GM12864 (cell line): ENCODE results near the gene PTPRM.

ENCODE experiments used
- DNase-seq: peaks from one replicate; pipeline ENCODE4 v3.0.0-alpha.2; 2011; ENCODE audit warnings: low read depth
- H3K4me3 ChIP-seq: 2 replicates; pipeline ENCODE4 v1.5.1; 2011; ENCODE audit warnings: mild to moderate bottlenecking, low read depth, low read length, control low read depth
- TF ChIP-seq, protein P1 (sequence below): IDR thresholded peaks from 2 replicates; pipeline ENCODE4 v1.5.1; 2011; ENCODE audit warnings: low read depth, mild to moderate bottlenecking, moderate library complexity, low read length, control low read depth, inconsistent platforms; ENCODE audit errors: missing control alignments

The PTPRM gene

DNA sequence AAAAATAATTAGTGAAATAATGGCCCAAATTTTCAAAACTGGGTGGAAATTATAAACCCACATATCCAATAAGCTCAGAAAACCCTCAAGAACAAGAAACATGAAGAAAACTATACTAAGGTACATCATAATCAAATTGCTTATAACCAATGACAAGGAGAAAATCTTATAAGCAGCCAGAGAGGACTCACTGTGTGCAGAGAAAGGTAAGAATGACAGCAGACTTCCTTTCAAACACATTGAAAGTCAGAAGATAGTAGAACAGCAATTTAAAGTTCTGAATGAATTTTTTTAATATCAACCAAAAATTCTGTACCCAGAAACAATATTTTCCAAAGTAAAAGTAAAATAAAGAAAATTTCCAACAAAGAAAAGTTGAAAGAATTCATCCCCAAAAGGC is 844.4 kb downstream of the PTPRM start:
- H3K4me3 ChIP-seq, result no peak overlapping the region
- no peak for DNase-seq
- TF ChIP-seq, protein P1, sequence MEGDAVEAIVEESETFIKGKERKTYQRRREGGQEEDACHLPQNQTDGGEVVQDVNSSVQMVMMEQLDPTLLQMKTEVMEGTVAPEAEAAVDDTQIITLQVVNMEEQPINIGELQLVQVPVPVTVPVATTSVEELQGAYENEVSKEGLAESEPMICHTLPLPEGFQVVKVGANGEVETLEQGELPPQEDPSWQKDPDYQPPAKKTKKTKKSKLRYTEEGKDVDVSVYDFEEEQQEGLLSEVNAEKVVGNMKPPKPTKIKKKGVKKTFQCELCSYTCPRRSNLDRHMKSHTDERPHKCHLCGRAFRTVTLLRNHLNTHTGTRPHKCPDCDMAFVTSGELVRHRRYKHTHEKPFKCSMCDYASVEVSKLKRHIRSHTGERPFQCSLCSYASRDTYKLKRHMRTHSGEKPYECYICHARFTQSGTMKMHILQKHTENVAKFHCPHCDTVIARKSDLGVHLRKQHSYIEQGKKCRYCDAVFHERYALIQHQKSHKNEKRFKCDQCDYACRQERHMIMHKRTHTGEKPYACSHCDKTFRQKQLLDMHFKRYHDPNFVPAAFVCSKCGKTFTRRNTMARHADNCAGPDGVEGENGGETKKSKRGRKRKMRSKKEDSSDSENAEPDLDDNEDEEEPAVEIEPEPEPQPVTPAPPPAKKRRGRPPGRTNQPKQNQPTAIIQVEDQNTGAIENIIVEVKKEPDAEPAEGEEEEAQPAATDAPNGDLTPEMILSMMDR, result no peak

DNA sequence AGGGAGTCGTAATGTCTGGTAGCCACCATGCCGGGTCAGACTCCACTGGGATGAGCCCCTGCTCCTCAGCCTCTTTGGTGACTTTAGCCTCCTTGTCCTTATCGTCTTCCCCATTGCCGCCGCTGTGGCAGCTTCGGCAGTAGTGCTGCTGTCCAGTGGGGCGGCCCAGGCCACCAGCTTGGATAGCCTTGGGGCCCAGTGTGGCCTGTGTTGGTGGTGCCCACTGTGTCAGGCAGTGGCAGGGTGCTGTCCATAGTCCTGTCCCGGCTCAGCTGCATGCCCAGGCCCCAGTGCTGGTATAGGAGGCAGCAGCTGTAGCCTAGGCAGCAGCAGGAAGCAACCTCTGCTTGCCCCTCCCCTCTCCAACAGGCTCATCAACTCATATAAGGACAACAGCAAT is 845.0 kb downstream of the PTPRM start:
- no peak overlapping the region for H3K4me3 ChIP-seq
- DNase-seq, result no peak
- TF ChIP-seq, protein P1, result no peak

DNA sequence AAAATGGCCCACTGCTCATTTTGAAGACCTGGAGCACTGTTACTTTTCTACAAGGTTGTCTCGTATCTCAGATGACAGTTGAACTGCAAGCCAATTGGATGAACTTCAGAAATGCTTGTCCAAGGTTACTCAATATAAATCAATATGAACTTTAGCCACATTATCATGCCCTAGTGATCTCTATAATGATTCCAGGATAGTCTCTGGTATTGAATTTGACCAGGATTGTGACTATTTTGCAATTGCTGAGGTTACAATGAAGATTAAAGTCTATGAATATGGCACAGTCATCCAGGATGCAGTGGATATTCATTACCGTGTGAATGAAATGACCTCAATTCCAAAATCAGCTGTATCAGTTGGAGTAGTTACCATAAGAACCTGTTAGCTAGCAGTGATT is 846.1 kb downstream of the PTPRM start:
- TF ChIP-seq, protein P1, result no peak
- DNase-seq, result no peak
- H3K4me3 ChIP-seq, result no peak overlapping the region

DNA sequence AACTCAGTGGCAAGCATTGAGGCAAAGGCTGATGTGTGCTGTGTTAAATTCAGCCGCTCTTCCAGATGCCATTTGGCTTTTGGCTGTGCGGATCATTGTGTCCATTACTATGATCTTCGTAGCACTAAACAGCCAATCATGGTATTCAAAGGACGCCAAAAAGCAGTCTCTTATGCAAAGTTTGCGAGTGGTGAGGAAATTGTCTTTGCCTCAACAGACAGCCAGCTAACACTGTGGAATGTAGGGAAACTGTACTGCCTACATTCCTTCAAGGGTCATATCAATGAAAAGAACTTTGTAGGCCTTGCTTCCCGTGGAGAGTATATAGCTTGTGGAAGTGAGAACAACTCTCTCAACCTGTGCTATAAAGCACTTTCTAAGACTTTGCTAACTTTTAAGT is 846.6 kb downstream of the PTPRM start:
- TF ChIP-seq, protein P1, result no peak
- H3K4me3 ChIP-seq, result no peak overlapping the region
- no peak for DNase-seq

DNA sequence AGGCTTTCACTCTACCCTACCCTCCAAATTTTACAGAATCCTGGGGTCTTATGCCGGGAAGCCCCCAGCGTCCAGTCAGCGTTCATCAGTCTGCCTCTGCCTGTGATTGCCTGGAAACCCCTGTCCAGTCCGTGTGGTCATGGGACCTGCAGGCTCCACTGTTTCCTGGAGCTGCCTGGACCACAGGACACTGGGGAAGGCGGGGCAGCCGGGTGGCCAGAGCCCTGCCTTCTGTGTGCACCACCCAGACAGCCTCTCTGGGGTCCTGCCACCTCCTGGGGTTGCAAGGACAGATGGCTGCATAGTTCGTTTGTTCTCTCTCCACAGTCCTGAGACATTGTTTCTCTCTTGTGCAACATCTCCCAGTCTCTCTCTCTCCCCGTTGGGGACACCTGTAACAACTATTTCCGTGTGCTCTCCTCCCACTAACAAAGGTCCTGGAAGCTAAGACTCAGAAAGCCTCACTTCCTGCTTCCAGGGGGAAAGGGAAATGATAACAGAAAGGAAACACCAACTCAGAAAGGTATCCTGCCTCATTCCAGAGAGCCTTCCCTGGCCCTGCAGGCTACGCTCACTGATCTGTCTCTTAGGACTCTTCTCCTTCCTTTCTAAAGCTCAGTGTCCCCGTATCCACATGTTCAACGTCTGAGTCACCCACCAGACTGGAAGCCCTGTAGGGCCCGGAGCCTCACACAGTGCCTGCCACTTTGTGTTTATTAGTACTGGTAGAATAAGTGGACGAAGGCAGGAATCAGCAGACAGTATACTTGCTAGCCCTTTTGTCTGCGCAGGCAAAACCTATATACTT is 849.3 kb downstream of the PTPRM start:
- DNase-seq, result no peak
- TF ChIP-seq, protein P1, result no peak
- no peak overlapping the region for H3K4me3 ChIP-seq

DNA sequence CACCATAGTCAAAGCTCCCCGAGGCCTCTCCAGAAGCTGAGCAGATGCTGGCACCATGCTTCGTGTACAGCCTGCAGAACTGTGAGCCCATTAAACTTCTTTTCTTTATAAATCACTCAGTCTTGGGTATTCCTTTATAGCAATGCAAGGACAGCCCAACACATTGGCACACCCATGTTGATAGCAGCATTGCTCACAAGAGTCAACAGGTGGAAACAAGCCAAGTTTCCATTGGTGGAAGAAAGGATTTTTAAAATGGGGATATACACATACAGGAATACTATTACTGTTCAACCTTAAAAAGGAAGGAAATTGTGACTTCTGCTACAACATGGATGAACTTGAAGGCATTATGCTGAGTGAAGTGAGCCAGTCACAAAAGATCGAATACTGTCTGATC is 855.3 kb downstream of the PTPRM start:
- TF ChIP-seq, protein P1, result no peak
- DNase-seq, result no peak
- H3K4me3 ChIP-seq, result no peak overlapping the region

DNA sequence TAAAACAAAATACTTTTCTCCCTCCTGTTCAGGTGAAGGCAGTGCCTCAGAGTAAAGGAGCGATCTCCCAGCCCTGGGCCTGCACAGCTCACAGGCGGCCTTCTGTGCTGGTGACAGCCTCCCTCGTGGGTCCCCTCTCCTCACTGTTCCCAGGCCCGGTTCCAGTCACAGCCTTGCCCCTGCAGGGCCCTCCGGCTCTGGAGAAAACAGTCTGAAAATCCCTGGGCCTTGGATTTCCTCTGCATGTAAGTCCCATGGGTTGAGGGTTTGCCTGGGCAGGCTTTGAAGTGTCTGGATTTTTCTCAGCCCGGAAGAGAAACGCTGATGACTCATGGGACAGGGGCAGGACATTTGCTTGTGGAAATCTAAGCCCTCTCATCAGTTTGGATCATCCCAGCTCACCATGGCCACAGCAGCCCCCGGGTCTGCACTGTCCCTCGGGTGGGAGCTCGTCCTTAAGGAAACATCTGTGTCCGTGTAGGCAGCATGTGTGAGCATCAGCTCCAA is 856.0 kb downstream of the PTPRM start:
- TF ChIP-seq, protein P1, result no peak
- H3K4me3 ChIP-seq, result no peak overlapping the region
- no peak for DNase-seq
